Liver (tissue), 9 donors: ENCODE measurements around the gene DDA1. TPM values are rescaled to one million over a fixed set of nuclear protein-coding genes. Genes with fewer than 3 reads are reported as not detected.
"Not testable (repeated sequence)": the region's sequence is repeated elsewhere in the genome, so short reads cannot be mapped to it uniquely, and the experiment has no call there.

Experiments used
- DNase-seq: peaks from one replicate; pipeline ENCODE4 v3.0.0-alpha.2; 2017; ENCODE audit warnings: low spot score
- H3K27ac ChIP-seq, 2 donors: one replicate each; pipeline ENCODE4 v1.7.0; 2013; ENCODE audit warnings: inconsistent platforms in 2 of 2, low read length in 2 of 2, control low read depth in 1 of 2, low read depth in 1 of 2, mild to moderate bottlenecking in 1 of 2
- H3K27me3 ChIP-seq, 4 donors: one replicate each; pipeline versions ENCODE4 v1.6.1 to v1.7.0; 2013; ENCODE audit warnings: low read length in 3 of 4, inconsistent platforms in 1 of 4, mild to moderate bottlenecking in 1 of 4, moderate library complexity in 1 of 4; ENCODE audit not compliant: control insufficient read depth in 4 of 4, insufficient read depth in 4 of 4
- H3K36me3 ChIP-seq, 4 donors: one replicate each; pipeline versions ENCODE4 v1.6.1 to v1.7.0; 2013; ENCODE audit warnings: low read length in 3 of 4, mild to moderate bottlenecking in 3 of 4, low read depth in 1 of 4, moderate library complexity in 1 of 4; ENCODE audit not compliant: control insufficient read depth in 4 of 4, insufficient read depth in 3 of 4
- H3K4me1 ChIP-seq, 4 donors: one replicate each; pipeline versions ENCODE4 v1.6.1 to v1.7.0; 2013; ENCODE audit warnings: low read length in 3 of 4, mild to moderate bottlenecking in 3 of 4, moderate library complexity in 1 of 4; ENCODE audit not compliant: control insufficient read depth in 4 of 4, insufficient read depth in 4 of 4
- H3K4me3 ChIP-seq, 3 donors: one replicate each; pipeline versions ENCODE4 v1.6.1 to v1.7.0; 2013; ENCODE audit warnings: low read length in 3 of 3, control low read depth in 1 of 3, low read depth in 1 of 3, mild to moderate bottlenecking in 1 of 3
- H3K9ac ChIP-seq, 2 donors: one replicate each; pipeline ENCODE4 v1.7.0; 2013; ENCODE audit warnings: low read length in 2 of 2, mild to moderate bottlenecking in 2 of 2, moderate library complexity in 2 of 2, control low read depth in 1 of 2, low read depth in 1 of 2
- H3K9me3 ChIP-seq, 4 donors: one replicate each; pipeline versions ENCODE4 v1.6.1 to v1.7.0; 2013; ENCODE audit warnings: low read length in 3 of 4; ENCODE audit not compliant: control insufficient read depth in 4 of 4
- EGR1 ChIP-seq, 2 donors: IDR thresholded peaks; 2 replicates each; pipeline ENCODE4 v1.6.1; 2016 to 2018; ENCODE audit warnings: antibody characterized with exemption in 2 of 2, low read depth in 2 of 2
- FOXA1 ChIP-seq: IDR thresholded peaks from 2 replicates; pipeline ENCODE4 v1.6.1; 2016; ENCODE audit warnings: antibody characterized with exemption
- FOXA2 ChIP-seq: IDR thresholded peaks from 2 replicates; pipeline ENCODE4 v1.6.1; 2016; ENCODE audit warnings: antibody characterized with exemption
- GABPA ChIP-seq, 2 donors: IDR thresholded peaks in 1 of 2; conservative IDR thresholded peaks in 1 of 2; 2 replicates each; pipeline ENCODE4 v1.6.1; 2016; ENCODE audit warnings: antibody characterized with exemption in 2 of 2, mild to moderate bottlenecking in 1 of 2, moderate library complexity in 1 of 2
- HNF4A ChIP-seq, 2 donors: conservative IDR thresholded peaks; 2 replicates each; pipeline ENCODE4 v1.6.1; 2016; ENCODE audit warnings: antibody characterized with exemption in 2 of 2, mild to moderate bottlenecking in 2 of 2
- HNF4G ChIP-seq: IDR thresholded peaks from 2 replicates; pipeline ENCODE4 v1.6.1; 2016; ENCODE audit warnings: antibody characterized with exemption
- JUND ChIP-seq, 2 donors: IDR thresholded peaks; 2 replicates each; pipeline ENCODE4 v1.6.1; 2016; ENCODE audit warnings: antibody characterized with exemption in 2 of 2
- MAX ChIP-seq: IDR thresholded peaks from 2 replicates; pipeline ENCODE4 v1.6.1; 2016; ENCODE audit warnings: antibody characterized with exemption
- NR2F2 ChIP-seq: IDR thresholded peaks from 2 replicates; pipeline ENCODE4 v1.6.1; 2016; ENCODE audit warnings: antibody characterized with exemption
- RAD21 ChIP-seq, 2 donors: IDR thresholded peaks; 2 replicates each; pipeline ENCODE4 v1.6.1; 2016; ENCODE audit warnings: antibody characterized with exemption in 2 of 2, mild to moderate bottlenecking in 2 of 2
- RXRA ChIP-seq, 2 donors: IDR thresholded peaks; 2 replicates each; pipeline ENCODE4 v1.6.1; 2017 to 2018; ENCODE audit warnings: antibody characterized with exemption in 2 of 2, mild to moderate bottlenecking in 1 of 2
- SP1 ChIP-seq: IDR thresholded peaks from 2 replicates; pipeline ENCODE4 v1.6.1; 2018; ENCODE audit warnings: antibody characterized with exemption, mild to moderate bottlenecking
- TAF1 ChIP-seq: conservative IDR thresholded peaks from 2 replicates; pipeline ENCODE4 v1.6.1; 2016; ENCODE audit warnings: antibody characterized with exemption, mild to moderate bottlenecking
- YY1 ChIP-seq: IDR thresholded peaks from 2 replicates; pipeline ENCODE4 v1.6.1; 2016; ENCODE audit warnings: antibody characterized with exemption, mild to moderate bottlenecking
- WGBS: extraction: QIAGEN DNeasy Blood & Tissue Kit; methylation state at CpG from one replicate; pipeline ENCODE4 v1.1.7; 2013; 5-methylcytosine and 5-hydroxymethylcytosine counted together
- polyA plus RNA-seq, 2 donors: library from polyadenylated mRNA; stranded (reverse) in 1 of 2; unstranded in 1 of 2; fragments of 200-250 nt in 1 of 2; fragments of >200 nt in 1 of 2; fragmentation: Nextera tagmentation in 1 of 2; extraction: Ambion mirVana in 1 of 2; gene quantifications; one replicate each; pipeline versions ENCODE4 v1.2.1 to v1.2.3, GENCODE V29; 2013 to 2015
- total RNA-seq, 2 donors: library from RNA; depleted of rRNA; stranded (reverse); fragments of >200 nt; gene quantifications; one replicate each; pipeline ENCODE4 v1.2.3, GENCODE V29; 2014
- TF ChIP-seq, protein P1 (sequence below): IDR thresholded peaks from 2 replicates; pipeline ENCODE4 v1.6.1; 2016; ENCODE audit warnings: antibody characterized with exemption
- TF ChIP-seq, protein P2 (sequence below): IDR thresholded peaks from 2 replicates; pipeline ENCODE4 v1.6.1; 2016; ENCODE audit warnings: antibody characterized with exemption, mild to moderate bottlenecking
- TF ChIP-seq, protein P3 (sequence below): IDR thresholded peaks from 2 replicates; pipeline ENCODE4 v1.6.1; 2016; ENCODE audit warnings: antibody characterized with exemption
- TF ChIP-seq, protein P4 (sequence below): fragments of 150-350 bp; IDR thresholded peaks from 2 replicates; pipeline ENCODE4 v1.5.1; 2017; ENCODE audit warnings: improper control_type of control experiment, low read depth, low read length; ENCODE audit not compliant: missing input control
- donor health status: healthy.
- donor health status: healthy.
- donor health status: healthy.
- donor health status: healthy.
- donor health status: healthy.

The DDA1 gene
- total and polyA plus RNA-seq, 4 donors: 7.9 to 37.9 (median 20.8) TPM

GRCh38 chr19:17358395-17358794 is 49.0 kb downstream of the DDA1 start:
- DNase-seq: no peak
- TF ChIP-seq MAX: no peak
- TF ChIP-seq EGR1 (IDR thresholded peaks at IDR 0.05; ENCODE audit: low read depth in 2 of 2): no peak
- no peak for TF ChIP-seq FOXA2
- no peak for TF ChIP-seq TAF1
- 86% methylated on average over 7 of the region's 7 CpGs for WGBS

DNA sequence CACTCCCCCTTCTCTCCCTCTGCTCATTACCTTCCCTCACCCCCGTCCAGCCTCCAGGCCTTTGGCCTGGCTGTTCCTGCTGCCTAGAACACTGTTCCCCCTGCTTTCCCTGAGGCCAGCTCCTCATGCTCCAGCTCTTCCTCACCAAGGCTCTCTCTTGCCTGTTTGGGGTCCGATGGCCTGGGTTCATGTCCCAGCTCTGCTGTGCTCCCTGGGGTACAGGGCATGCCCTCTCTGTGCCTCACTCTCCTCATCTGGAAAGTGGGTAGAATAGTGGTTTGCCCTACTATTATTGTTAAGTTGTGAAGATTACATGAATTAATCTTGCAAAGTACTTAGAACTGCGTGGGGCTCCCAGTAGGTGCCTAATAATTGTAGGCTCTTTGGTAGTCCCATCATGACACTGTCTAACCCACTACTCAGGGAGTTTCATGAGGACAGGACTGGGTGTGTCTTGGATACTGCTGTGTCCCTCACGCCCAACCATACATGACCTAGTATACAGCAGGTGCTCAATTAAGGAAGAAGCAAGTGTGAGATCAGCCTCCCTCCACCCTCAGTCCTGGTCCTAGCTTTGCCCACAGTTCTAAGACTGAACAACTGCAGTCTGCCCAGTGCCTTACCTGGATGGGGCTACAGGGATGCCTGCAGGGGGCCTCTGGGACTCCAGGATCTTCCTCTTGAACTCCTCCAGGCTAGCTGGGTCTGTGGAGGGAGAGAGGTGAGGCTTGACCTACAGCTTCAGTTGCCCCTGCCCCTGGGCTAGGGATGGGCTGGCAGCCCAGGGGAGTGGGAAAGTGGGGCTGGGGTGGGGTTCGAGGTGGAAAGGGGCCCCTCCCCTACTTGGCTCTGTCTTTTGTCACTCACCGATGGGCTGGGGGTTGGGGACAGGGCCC is 50.8 kb downstream of the DDA1 start:
- Histone ChIP-seq H3K27ac (no peak overlapping the region), H3K36me3 (no peaks in the 10 kb centered on the region), H3K27me3 (no peaks in the 10 kb centered on the region), H3K9me3 (no peaks in the 10 kb centered on the region), H3K4me3 (no peak overlapping the region), H3K4me1 (no peaks in the 10 kb centered on the region), H3K9ac (no peak overlapping the region)
- TF ChIP-seq HNF4G: no peak
- no peak for TF ChIP-seq FOXA2
- TF ChIP-seq JUND (IDR thresholded peaks at IDR 0.05): no peak
- no peak for TF ChIP-seq NR2F2
- no peak for TF ChIP-seq RAD21 (IDR thresholded peaks at IDR 0.05)
- TF ChIP-seq MAX: no peak
- no peak for TF ChIP-seq TAF1
- no peak for TF ChIP-seq FOXA1
- TF ChIP-seq, protein P1, sequence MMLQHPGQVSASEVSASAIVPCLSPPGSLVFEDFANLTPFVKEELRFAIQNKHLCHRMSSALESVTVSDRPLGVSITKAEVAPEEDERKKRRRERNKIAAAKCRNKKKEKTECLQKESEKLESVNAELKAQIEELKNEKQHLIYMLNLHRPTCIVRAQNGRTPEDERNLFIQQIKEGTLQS: no peak
- TF ChIP-seq GABPA (IDR thresholded peaks at IDR 0.05 in 1 of 2, conservative IDR thresholded peaks at IDR 0.05 in 1 of 2): no peak
- no peak for TF ChIP-seq SP1
- TF ChIP-seq EGR1 (IDR thresholded peaks at IDR 0.05; ENCODE audit: low read depth in 2 of 2): no peak
- TF ChIP-seq, protein P2, sequence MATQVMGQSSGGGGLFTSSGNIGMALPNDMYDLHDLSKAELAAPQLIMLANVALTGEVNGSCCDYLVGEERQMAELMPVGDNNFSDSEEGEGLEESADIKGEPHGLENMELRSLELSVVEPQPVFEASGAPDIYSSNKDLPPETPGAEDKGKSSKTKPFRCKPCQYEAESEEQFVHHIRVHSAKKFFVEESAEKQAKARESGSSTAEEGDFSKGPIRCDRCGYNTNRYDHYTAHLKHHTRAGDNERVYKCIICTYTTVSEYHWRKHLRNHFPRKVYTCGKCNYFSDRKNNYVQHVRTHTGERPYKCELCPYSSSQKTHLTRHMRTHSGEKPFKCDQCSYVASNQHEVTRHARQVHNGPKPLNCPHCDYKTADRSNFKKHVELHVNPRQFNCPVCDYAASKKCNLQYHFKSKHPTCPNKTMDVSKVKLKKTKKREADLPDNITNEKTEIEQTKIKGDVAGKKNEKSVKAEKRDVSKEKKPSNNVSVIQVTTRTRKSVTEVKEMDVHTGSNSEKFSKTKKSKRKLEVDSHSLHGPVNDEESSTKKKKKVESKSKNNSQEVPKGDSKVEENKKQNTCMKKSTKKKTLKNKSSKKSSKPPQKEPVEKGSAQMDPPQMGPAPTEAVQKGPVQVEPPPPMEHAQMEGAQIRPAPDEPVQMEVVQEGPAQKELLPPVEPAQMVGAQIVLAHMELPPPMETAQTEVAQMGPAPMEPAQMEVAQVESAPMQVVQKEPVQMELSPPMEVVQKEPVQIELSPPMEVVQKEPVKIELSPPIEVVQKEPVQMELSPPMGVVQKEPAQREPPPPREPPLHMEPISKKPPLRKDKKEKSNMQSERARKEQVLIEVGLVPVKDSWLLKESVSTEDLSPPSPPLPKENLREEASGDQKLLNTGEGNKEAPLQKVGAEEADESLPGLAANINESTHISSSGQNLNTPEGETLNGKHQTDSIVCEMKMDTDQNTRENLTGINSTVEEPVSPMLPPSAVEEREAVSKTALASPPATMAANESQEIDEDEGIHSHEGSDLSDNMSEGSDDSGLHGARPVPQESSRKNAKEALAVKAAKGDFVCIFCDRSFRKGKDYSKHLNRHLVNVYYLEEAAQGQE: no peak
- TF ChIP-seq YY1: no peak
- TF ChIP-seq, protein P3, sequence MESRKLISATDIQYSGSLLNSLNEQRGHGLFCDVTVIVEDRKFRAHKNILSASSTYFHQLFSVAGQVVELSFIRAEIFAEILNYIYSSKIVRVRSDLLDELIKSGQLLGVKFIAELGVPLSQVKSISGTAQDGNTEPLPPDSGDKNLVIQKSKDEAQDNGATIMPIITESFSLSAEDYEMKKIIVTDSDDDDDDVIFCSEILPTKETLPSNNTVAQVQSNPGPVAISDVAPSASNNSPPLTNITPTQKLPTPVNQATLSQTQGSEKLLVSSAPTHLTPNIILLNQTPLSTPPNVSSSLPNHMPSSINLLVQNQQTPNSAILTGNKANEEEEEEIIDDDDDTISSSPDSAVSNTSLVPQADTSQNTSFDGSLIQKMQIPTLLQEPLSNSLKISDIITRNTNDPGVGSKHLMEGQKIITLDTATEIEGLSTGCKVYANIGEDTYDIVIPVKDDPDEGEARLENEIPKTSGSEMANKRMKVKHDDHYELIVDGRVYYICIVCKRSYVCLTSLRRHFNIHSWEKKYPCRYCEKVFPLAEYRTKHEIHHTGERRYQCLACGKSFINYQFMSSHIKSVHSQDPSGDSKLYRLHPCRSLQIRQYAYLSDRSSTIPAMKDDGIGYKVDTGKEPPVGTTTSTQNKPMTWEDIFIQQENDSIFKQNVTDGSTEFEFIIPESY: no peak
- TF ChIP-seq, protein P4, sequence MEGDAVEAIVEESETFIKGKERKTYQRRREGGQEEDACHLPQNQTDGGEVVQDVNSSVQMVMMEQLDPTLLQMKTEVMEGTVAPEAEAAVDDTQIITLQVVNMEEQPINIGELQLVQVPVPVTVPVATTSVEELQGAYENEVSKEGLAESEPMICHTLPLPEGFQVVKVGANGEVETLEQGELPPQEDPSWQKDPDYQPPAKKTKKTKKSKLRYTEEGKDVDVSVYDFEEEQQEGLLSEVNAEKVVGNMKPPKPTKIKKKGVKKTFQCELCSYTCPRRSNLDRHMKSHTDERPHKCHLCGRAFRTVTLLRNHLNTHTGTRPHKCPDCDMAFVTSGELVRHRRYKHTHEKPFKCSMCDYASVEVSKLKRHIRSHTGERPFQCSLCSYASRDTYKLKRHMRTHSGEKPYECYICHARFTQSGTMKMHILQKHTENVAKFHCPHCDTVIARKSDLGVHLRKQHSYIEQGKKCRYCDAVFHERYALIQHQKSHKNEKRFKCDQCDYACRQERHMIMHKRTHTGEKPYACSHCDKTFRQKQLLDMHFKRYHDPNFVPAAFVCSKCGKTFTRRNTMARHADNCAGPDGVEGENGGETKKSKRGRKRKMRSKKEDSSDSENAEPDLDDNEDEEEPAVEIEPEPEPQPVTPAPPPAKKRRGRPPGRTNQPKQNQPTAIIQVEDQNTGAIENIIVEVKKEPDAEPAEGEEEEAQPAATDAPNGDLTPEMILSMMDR: no peak
- no peak for TF ChIP-seq HNF4A (conservative IDR thresholded peaks at IDR 0.05)
- no peak for TF ChIP-seq RXRA (IDR thresholded peaks at IDR 0.05)
- DNase-seq: no peak
- 83% methylated on average over 6 of the region's 6 CpGs for WGBS

More at GRCh38 chr19:17358395-17358794, 49.0 kb downstream of the DDA1 start:
- H3K27me3 ChIP-seq: no peaks in the 10 kb centered on the region
- no peaks in the 10 kb centered on the region for H3K9me3 ChIP-seq
- no peak overlapping the region for H3K9ac ChIP-seq
- no peak overlapping the region for H3K27ac ChIP-seq
- H3K4me3 ChIP-seq: no peak overlapping the region
- H3K36me3 ChIP-seq: no peaks in the 10 kb centered on the region
- no peaks in the 10 kb centered on the region for H3K4me1 ChIP-seq

DNA sequence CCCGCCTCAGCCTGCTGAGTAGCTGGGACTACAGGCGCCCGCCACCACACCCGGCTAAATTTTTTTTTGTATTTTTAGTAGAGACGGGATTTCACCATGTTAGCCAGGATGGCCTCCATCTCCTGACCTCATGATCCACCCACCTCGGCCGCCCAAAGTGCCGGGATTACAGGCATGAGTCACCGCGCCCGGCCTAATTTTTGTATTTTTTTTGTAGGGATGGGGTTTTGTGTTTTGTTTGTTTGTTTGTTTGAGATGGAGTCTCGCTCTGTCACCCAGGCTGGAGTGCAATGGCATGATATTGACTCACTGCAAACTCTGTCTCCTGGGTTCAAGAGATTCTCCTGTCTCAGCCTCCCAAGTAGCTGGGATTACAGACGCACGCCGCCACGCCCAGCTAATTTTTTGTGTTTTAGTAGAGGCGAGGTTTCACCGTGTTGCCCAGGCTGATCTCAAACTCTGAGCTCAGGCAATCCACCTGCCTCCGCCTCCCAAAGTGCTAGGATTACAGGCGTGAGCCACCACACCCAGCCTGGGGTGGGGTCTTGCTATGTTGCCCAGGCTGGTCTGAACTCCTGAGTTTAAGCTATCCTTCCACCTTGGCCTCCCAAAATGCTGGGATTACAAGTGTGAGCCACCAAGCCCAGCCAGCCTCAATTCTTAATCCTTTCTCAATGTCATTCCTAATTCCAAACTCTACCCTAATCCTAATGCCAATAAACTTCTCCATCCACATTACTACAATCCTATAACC is 54.7 kb downstream of the DDA1 start:
- H3K27me3 ChIP-seq, DNase-seq, H3K27ac ChIP-seq, H3K9ac ChIP-seq, H3K9me3 ChIP-seq, H3K36me3 ChIP-seq, H3K4me1 ChIP-seq, H3K4me3 ChIP-seq: not testable (repeated sequence)
- WGBS: 94% methylated on average over 20 of the region's 20 CpGs
